ENCODE results near the gene CHST11. TPM values are rescaled to one million over a fixed set of nuclear protein-coding genes. Genes with fewer than 3 reads are reported as not detected.

The CHST11 gene
- total RNA-seq, 1 experiment from 2014 or later, result 0.25 TPM

- no peaks in the 10 kb centered on the region; the same call in 1 of the 2 replicates for H3K36me3 ChIP-seq (ENCODE audit: control insufficient read depth, insufficient read depth, low read length)
- no peaks in the 10 kb centered on the region for H3K27me3 ChIP-seq (replicated peaks; ENCODE audit: control insufficient read depth, insufficient read depth, low read length)
- TF ChIP-seq CTCF (IDR thresholded peaks at IDR 0.05; ENCODE audit: insufficient read depth in 1 of 2, low read depth in 1 of 2, low read length in 1 of 2, severe bottlenecking in 1 of 2, unreplicated experiment in 1 of 2), result no peak
- POLR2A ChIA-PET, result no interaction called here
- CTCF ChIA-PET, result no interaction called here
- Mint-ChIP-seq H3K27me3 (ENCODE audit: insufficient read depth, unreplicated experiment) (peaks cover 5% of the 10 kb centered on the region), H3K9me3 (ENCODE audit: unreplicated experiment) (no peaks in the 10 kb centered on the region), H3K4me3 (ENCODE audit: unreplicated experiment) (no peak overlapping the region), H3K36me3 (ENCODE audit: insufficient read depth, unreplicated experiment) (no peaks in the 10 kb centered on the region), H3K27ac (ENCODE audit: unreplicated experiment) (no peak overlapping the region), H3K4me1 (ENCODE audit: low read depth, unreplicated experiment) (no peaks in the 10 kb centered on the region)
- no peaks in the 10 kb centered on the region; the same call in 1 of the 2 replicates for H3K9me3 ChIP-seq
- no peak for DNase-seq
- BruUV-seq (replicated peaks), result no TSS peak
- H3K4me3 ChIP-seq (ENCODE audit: low read depth, low read length), result no peak overlapping the region
- H3K4me1 ChIP-seq, result no peaks in the 10 kb centered on the region
- intact Hi-C loops (cut with micrococcal nuclease; ENCODE audit: unreplicated experiment), result no loop called here
Measured at GRCh38 chr12:104638851-104639240, 182.1 kb downstream of the CHST11 start.

GRCh38 chr12:104640956-104641355 is 184.2 kb downstream of the CHST11 start:
- Histone ChIP-seq H3K4me3 (ENCODE audit: low read depth, low read length) (no peak overlapping the region), H3K4me1 (no peaks in the 10 kb centered on the region), H3K36me3 (ENCODE audit: control insufficient read depth, insufficient read depth, low read length) (no peaks in the 10 kb centered on the region; the same call in 1 of the 2 replicates), H3K27me3 (replicated peaks; ENCODE audit: control insufficient read depth, insufficient read depth, low read length) (no peaks in the 10 kb centered on the region), H3K9me3 (no peaks in the 10 kb centered on the region)
- ChIA-PET POLR2A (no interaction called here), CTCF (no interaction called here)
- no peak for DNase-seq
- H3K9me3 Mint-ChIP-seq (ENCODE audit: unreplicated experiment), result no peaks in the 10 kb centered on the region
- BruUV-seq (replicated peaks), result no TSS peak
- no peak overlapping the region for H3K4me3 Mint-ChIP-seq (ENCODE audit: unreplicated experiment)
- peaks cover 4% of the 10 kb centered on the region for H3K27me3 Mint-ChIP-seq (ENCODE audit: insufficient read depth, unreplicated experiment)
- H3K27ac Mint-ChIP-seq (ENCODE audit: unreplicated experiment), result no peak overlapping the region
- no peak for TF ChIP-seq CTCF (IDR thresholded peaks at IDR 0.05; ENCODE audit: insufficient read depth in 1 of 2, low read depth in 1 of 2, low read length in 1 of 2, severe bottlenecking in 1 of 2, unreplicated experiment in 1 of 2)
- intact Hi-C loops (cut with micrococcal nuclease; ENCODE audit: unreplicated experiment), result no loop called here
- H3K36me3 Mint-ChIP-seq (ENCODE audit: insufficient read depth, unreplicated experiment), result no peaks in the 10 kb centered on the region
- H3K4me1 Mint-ChIP-seq (ENCODE audit: low read depth, unreplicated experiment), result no peaks in the 10 kb centered on the region

GRCh38 chr12:104641862-104642261 is 185.1 kb downstream of the CHST11 start:
- H3K36me3 ChIP-seq (ENCODE audit: control insufficient read depth, insufficient read depth, low read length), result no peaks in the 10 kb centered on the region; the same call in 1 of the 2 replicates
- no peaks in the 10 kb centered on the region for H3K36me3 Mint-ChIP-seq (ENCODE audit: insufficient read depth, unreplicated experiment)
- no peaks in the 10 kb centered on the region for H3K9me3 ChIP-seq
- intact Hi-C loops (cut with micrococcal nuclease; ENCODE audit: unreplicated experiment), result no loop called here
- H3K4me3 Mint-ChIP-seq (ENCODE audit: unreplicated experiment), result no peak overlapping the region
- no peaks in the 10 kb centered on the region for H3K27me3 ChIP-seq (replicated peaks; ENCODE audit: control insufficient read depth, insufficient read depth, low read length)
- BruUV-seq (replicated peaks), result no TSS peak
- H3K4me3 ChIP-seq (ENCODE audit: low read depth, low read length), result no peak overlapping the region
- no peak overlapping the region for H3K27ac Mint-ChIP-seq (ENCODE audit: unreplicated experiment)
- DNase-seq, result no peak
- H3K4me1 ChIP-seq, result no peaks in the 10 kb centered on the region
- peaks cover 6% of the 10 kb centered on the region for H3K27me3 Mint-ChIP-seq (ENCODE audit: insufficient read depth, unreplicated experiment)
- ChIA-PET POLR2A (no interaction called here), CTCF (no interaction called here)
- H3K4me1 Mint-ChIP-seq (ENCODE audit: low read depth, unreplicated experiment), result no peaks in the 10 kb centered on the region
- no peaks in the 10 kb centered on the region for H3K9me3 Mint-ChIP-seq (ENCODE audit: unreplicated experiment)
- no peak for TF ChIP-seq CTCF (IDR thresholded peaks at IDR 0.05; ENCODE audit: insufficient read depth in 1 of 2, low read depth in 1 of 2, low read length in 1 of 2, severe bottlenecking in 1 of 2, unreplicated experiment in 1 of 2)

Measured in Caco-2 (cell line).